Parathyroid adenoma (tissue), 2 donors: ENCODE results near the gene EIF2AK3.
"Not testable (repeated sequence)": the region's sequence is repeated elsewhere in the genome, so short reads cannot be mapped to it uniquely, and the experiment has no call there.

Source experiments
- H2AFZ ChIP-seq: fragments of 300-600 bp; sonication (generic); one replicate; pipeline ENCODE4 v1.7.0; 2017; ENCODE audit warnings: antibody characterized with exemption, mild to moderate bottlenecking
- H3K27ac ChIP-seq: fragments of 300-600 bp; sonication (generic); one replicate; pipeline ENCODE4 v1.7.0; 2017
- H3K27me3 ChIP-seq: fragments of 300-600 bp; sonication (generic); one replicate; pipeline ENCODE4 v1.7.0; 2017; ENCODE audit warnings: low read length; ENCODE audit not compliant: control insufficient read depth, insufficient read depth
- H3K36me3 ChIP-seq: fragments of 300-600 bp; sonication (generic); one replicate; pipeline ENCODE4 v1.7.0; 2017; ENCODE audit warnings: low read length; ENCODE audit not compliant: control insufficient read depth, insufficient read depth
- H3K4me1 ChIP-seq: fragments of 300-600 bp; sonication (generic); one replicate; pipeline ENCODE4 v1.7.0; 2017; ENCODE audit warnings: control low read depth
- H3K4me2 ChIP-seq: fragments of 300-600 bp; sonication (generic); one replicate; pipeline ENCODE4 v1.7.0; 2017; ENCODE audit warnings: low read length
- H3K4me3 ChIP-seq: fragments of 300-600 bp; sonication (generic); one replicate; pipeline ENCODE4 v1.7.0; 2017; ENCODE audit warnings: low read depth, low read length
- H3K79me2 ChIP-seq: fragments of 300-600 bp; sonication (generic); one replicate; pipeline ENCODE4 v1.7.0; 2017; ENCODE audit warnings: control low read depth
- H3K9ac ChIP-seq: fragments of 300-600 bp; sonication (generic); one replicate; pipeline ENCODE4 v1.7.0; 2017; ENCODE audit warnings: mild to moderate bottlenecking
- H3K9me3 ChIP-seq: fragments of 300-600 bp; sonication (generic); one replicate; pipeline ENCODE4 v1.7.0; 2017; ENCODE audit warnings: low read length; ENCODE audit not compliant: control insufficient read depth
- TF ChIP-seq, protein P1 (sequence below): fragments of 300-600 bp; sonication (generic); IDR thresholded peaks from one replicate; pipeline ENCODE4 v1.7.0; 2017; ENCODE audit warnings: antibody characterized with exemption, mild to moderate bottlenecking
- donor health status: primary hyperparathyroidism.

Gene EIF2AK3

DNA sequence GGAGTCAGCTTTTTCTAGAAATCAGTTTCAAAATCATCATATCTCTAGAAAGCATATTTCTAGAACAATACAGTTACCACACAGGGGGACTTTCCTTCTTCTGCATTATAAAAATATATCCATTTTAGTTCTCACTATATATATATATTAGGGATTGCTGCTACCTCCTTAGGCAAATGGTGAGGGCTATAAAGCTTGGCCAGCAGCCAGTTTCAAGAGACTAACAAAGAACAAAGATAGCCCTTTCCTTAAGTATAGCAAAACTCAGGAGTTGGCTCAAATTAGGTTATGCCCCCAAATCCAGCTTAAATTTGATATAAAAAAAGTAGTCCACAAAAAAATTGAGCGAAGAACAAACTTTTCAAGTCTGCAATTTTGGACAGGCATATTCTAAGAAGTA is 70.0 kb downstream of the EIF2AK3 start:
- Histone ChIP-seq H3K27ac (no peak overlapping the region), H3K4me1 (peaks cover 4% of the 10 kb centered on the region), H3K27me3 (no peaks in the 10 kb centered on the region), H3K9me3 (no peaks in the 10 kb centered on the region), H2AFZ (no peak overlapping the region), H3K79me2 (no peaks in the 10 kb centered on the region), H3K9ac (no peak overlapping the region), H3K36me3 (no peaks in the 10 kb centered on the region), H3K4me3 (no peak overlapping the region), H3K4me2 (no peak overlapping the region)
- TF ChIP-seq, protein P1, sequence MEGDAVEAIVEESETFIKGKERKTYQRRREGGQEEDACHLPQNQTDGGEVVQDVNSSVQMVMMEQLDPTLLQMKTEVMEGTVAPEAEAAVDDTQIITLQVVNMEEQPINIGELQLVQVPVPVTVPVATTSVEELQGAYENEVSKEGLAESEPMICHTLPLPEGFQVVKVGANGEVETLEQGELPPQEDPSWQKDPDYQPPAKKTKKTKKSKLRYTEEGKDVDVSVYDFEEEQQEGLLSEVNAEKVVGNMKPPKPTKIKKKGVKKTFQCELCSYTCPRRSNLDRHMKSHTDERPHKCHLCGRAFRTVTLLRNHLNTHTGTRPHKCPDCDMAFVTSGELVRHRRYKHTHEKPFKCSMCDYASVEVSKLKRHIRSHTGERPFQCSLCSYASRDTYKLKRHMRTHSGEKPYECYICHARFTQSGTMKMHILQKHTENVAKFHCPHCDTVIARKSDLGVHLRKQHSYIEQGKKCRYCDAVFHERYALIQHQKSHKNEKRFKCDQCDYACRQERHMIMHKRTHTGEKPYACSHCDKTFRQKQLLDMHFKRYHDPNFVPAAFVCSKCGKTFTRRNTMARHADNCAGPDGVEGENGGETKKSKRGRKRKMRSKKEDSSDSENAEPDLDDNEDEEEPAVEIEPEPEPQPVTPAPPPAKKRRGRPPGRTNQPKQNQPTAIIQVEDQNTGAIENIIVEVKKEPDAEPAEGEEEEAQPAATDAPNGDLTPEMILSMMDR, result no peak

DNA sequence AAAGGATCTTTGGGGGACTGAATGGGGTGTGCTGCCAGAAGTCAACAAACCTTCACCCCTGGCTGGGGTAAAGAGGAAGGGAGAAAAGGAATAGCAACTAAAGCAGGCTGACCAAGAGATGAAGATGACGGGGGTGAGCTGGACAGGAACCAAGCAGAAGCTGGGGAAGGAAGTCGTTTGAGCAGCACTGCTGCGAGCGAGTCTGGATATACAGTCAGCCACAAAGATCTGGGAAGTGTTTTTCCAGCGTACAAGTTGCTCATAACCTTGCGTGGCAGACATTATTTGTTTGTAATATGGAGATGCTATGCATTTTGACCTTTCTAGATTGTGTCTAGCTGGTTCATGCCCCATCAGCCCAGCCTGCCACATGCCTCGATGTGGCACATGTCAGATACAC is 71.2 kb downstream of the EIF2AK3 start:
- Histone ChIP-seq H3K4me2 (no peak overlapping the region), H3K4me1 (no peaks in the 10 kb centered on the region), H3K36me3 (no peaks in the 10 kb centered on the region), H3K27ac (no peak overlapping the region), H3K9ac (no peak overlapping the region), H3K79me2 (no peaks in the 10 kb centered on the region), H3K9me3 (no peaks in the 10 kb centered on the region), H3K4me3 (no peak overlapping the region), H3K27me3 (no peaks in the 10 kb centered on the region), H2AFZ (no peak overlapping the region)
- TF ChIP-seq, protein P1, result no peak

DNA sequence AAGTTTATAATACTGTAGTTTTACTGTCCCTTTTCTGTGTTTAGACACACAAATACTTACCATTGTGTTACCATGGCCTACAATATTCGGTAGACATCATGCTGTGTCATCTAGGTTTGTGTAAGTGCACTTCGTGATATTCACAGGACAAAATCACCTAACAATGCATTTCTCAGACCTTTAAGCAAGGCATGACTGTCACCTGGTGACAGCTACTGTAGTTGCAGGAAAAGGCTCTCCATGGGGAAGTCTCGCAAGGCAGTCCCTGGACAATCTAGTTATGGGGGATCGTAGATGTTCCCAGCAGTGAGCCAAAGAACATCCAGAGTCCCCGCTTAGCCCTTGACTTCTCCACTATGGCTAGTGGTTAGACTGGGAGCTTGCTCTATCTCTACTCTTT is 73.1 kb downstream of the EIF2AK3 start:
- Histone ChIP-seq H3K9me3 (no peaks in the 10 kb centered on the region), H3K36me3 (no peaks in the 10 kb centered on the region), H3K79me2 (no peaks in the 10 kb centered on the region), H3K4me1 (no peaks in the 10 kb centered on the region), H3K9ac (no peak overlapping the region), H3K4me2 (no peak overlapping the region), H3K4me3 (no peak overlapping the region), H2AFZ (no peak overlapping the region), H3K27ac (no peak overlapping the region), H3K27me3 (no peaks in the 10 kb centered on the region)
- TF ChIP-seq, protein P1, result peak; percentile 13

DNA sequence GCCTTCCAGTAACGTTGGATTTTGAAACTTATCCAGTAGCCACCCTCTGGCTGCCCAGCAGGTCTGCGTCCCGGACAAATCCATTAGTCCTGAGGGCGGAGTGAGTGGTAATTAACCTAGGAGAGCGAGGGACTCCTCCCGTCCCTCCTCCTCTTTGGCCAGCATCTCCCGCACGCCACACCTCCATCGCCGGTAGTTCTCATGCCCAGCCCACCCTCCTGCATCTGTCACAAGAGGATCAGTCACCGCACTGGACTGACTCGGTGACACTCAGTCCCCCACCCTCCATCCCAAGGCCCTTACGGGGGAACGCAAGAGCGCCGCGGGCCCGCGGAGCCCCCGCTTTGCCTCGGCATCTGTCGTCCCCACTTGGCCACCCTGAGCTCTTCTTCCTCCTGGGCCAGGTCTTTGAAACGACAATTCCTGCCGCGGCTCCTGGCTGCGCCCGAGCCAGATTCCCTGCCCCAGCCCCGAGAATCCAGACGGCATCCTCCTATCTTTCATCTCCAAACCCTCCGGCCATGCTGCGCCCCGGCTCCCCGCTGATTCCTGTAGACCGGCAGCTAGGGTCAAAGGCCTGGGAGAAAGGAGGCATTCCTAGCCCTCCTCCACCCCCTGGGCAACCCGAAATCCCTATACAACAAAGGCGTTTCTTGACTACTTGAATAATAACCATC is 77.5 kb downstream of the EIF2AK3 start:
- no peak overlapping the region for H3K9ac ChIP-seq
- H2AFZ ChIP-seq, result peak overlapping the region; percentile 57
- H3K27ac ChIP-seq, result no peak overlapping the region
- H3K27me3 ChIP-seq, result no peaks in the 10 kb centered on the region
- H3K4me1 ChIP-seq, result no peaks in the 10 kb centered on the region
- TF ChIP-seq, protein P1, result no peak
- no peaks in the 10 kb centered on the region for H3K36me3 ChIP-seq
- peak overlapping the region; percentile 41 for H3K4me2 ChIP-seq
- H3K4me3 ChIP-seq, result no peak overlapping the region
- no peaks in the 10 kb centered on the region for H3K9me3 ChIP-seq
- no peaks in the 10 kb centered on the region for H3K79me2 ChIP-seq

DNA sequence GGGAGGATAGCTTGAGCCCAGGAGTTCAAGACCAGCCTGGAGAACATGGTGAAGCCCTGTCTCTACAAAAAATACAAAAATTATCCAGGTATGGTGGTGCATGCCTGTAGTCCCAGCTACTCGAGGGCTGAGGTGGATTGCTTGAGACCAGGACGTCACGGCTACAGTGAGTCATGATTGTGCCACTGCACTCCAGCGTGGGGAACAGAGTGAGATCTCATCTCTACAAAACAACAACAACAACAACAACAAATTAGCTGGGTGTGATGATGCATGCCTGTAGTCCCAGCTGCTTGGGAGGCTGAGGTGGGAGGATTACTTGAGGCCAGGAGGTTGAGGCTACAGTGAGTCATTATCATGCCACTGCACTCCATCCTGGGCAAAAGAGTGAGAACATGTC is 81.0 kb downstream of the EIF2AK3 start:
- not testable (repeated sequence) for H3K36me3 ChIP-seq, H3K4me1 ChIP-seq, H3K27me3 ChIP-seq, H3K4me3 ChIP-seq, H3K27ac ChIP-seq, H3K9ac ChIP-seq, H3K4me2 ChIP-seq, H2AFZ ChIP-seq, H3K9me3 ChIP-seq, H3K79me2 ChIP-seq
